IMR-90 (cell line): ENCODE results near the gene SLC15A1. TPM values are rescaled to one million over a fixed set of nuclear protein-coding genes. Genes with fewer than 3 reads are reported as not detected.

ENCODE experiments used
- ATAC-seq: fragments of 200-7000 bp; cut with Tn5 transposase; 2 replicates; pipeline ENCODE4 v1.9.1; 2020; ENCODE audit warnings: low read depth, mild to moderate bottlenecking, moderate library complexity
- BruUV-seq: library from RNA; stranded (reverse); fragments of 400-500 nt; replicated peaks from 2 replicates; lab custom pipeline; 2021; lab: Mats Ljungman, UMichigan
- CTCF ChIA-PET: fragments of 300-600 bp; formaldehyde crosslinking; extraction: SDS; loops from one replicate; lab custom pipeline; 2021; ENCODE audit warnings: antibody characterized with exemption; lab: Yijun Ruan, JAX
- POLR2A ChIA-PET: fragments of 300-600 bp; sonication (Branson Sonifier 250); formaldehyde crosslinking; loops from one replicate; lab custom pipeline; 2022; ENCODE audit warnings: antibody characterized with exemption; ENCODE audit not compliant: unreplicated experiment; lab: Charles Lee
- DNase-seq: peaks from one replicate; pipeline ENCODE4 v3.0.0; 2013
- H2AFZ ChIP-seq: replicated peaks from 2 replicates; pipeline ENCODE3; 2013; ENCODE audit warnings: low read length, mild to moderate bottlenecking; ENCODE audit not compliant: poor library complexity
- H2AK5ac ChIP-seq: 2 replicates; pipeline ENCODE4 v1.6.1; 2013; ENCODE audit warnings: low read depth, low read length, inconsistent platforms
- H2AK9ac ChIP-seq: replicated peaks from 2 replicates; pipeline ENCODE3; 2013; ENCODE audit warnings: mild to moderate bottlenecking, low read depth, low read length, moderate library complexity; ENCODE audit not compliant: poor library complexity
- H2BK120ac ChIP-seq: 2 replicates; pipeline ENCODE4 v1.6.1; 2013; ENCODE audit warnings: low read depth, low read length, inconsistent platforms
- H2BK15ac ChIP-seq: 3 replicates; pipeline ENCODE4 v1.6.1; 2013; ENCODE audit warnings: low read depth, low read length, inconsistent platforms
- H2BK20ac ChIP-seq: 2 replicates; pipeline ENCODE4 v1.6.1; 2013; ENCODE audit warnings: low read depth, mild to moderate bottlenecking, inconsistent platforms, low read length, moderate library complexity
- H2BK5ac ChIP-seq: 2 replicates; pipeline ENCODE4 v1.6.1; 2013; ENCODE audit warnings: mild to moderate bottlenecking, low read depth, low read length, inconsistent platforms; ENCODE audit not compliant: poor library complexity, severe bottlenecking
- H3K14ac ChIP-seq: replicated peaks from 2 replicates; pipeline ENCODE4 v1.6.1; 2013; ENCODE audit warnings: low read depth, low read length, inconsistent platforms
- H3K18ac ChIP-seq: 2 replicates; pipeline ENCODE4 v1.6.1; 2013; ENCODE audit warnings: low read depth, low read length, control low read depth
- H3K23ac ChIP-seq: 2 replicates; pipeline ENCODE4 v1.6.1; 2013; ENCODE audit warnings: low read depth, low read length, inconsistent platforms
- H3K27ac ChIP-seq: 2 replicates; pipeline ENCODE4 v1.5.1; 2013; ENCODE audit warnings: mild to moderate bottlenecking, control low read depth, low read length; ENCODE audit not compliant: insufficient read depth
- H3K27me3 ChIP-seq: 2 replicates; pipeline ENCODE4 v1.6.1; 2013; ENCODE audit warnings: low read length; ENCODE audit not compliant: control insufficient read depth, insufficient read depth
- H3K36me3 ChIP-seq: 2 replicates; pipeline ENCODE4 v1.6.1; 2013; ENCODE audit warnings: low read length, mixed read lengths; ENCODE audit not compliant: control insufficient read depth, insufficient read depth
- H3K4ac ChIP-seq: 2 replicates; pipeline ENCODE4 v1.6.1; 2013; ENCODE audit warnings: low read depth, low read length, inconsistent platforms
- H3K4me1 ChIP-seq: 2 replicates; pipeline ENCODE4 v1.6.1; 2013; ENCODE audit warnings: low read length, mixed read lengths; ENCODE audit not compliant: control insufficient read depth, insufficient read depth
- H3K4me2 ChIP-seq: 2 replicates; pipeline ENCODE4 v1.6.1; 2013; ENCODE audit warnings: low read depth, mild to moderate bottlenecking, control low read depth, low read length, moderate library complexity
- H3K4me3 ChIP-seq: 2 replicates; pipeline ENCODE4 v1.5.1; 2013; ENCODE audit warnings: low read depth, mild to moderate bottlenecking, control low read depth, low read length, moderate library complexity; ENCODE audit not compliant: insufficient read depth
- H3K56ac ChIP-seq: 2 replicates; pipeline ENCODE4 v1.6.1; 2013; ENCODE audit warnings: low read length, inconsistent platforms; ENCODE audit not compliant: insufficient read depth; ENCODE audit errors: extremely low read depth
- H3K79me1 ChIP-seq, 2 experiments: 2 replicates each; pipeline ENCODE4 v1.6.1; 2013; ENCODE audit warnings: low read length in 2 of 2, inconsistent platforms in 1 of 2, low read depth in 1 of 2
- H3K9ac ChIP-seq: 2 replicates; pipeline ENCODE4 v1.6.1; 2013; ENCODE audit warnings: low read depth, low read length, control low read depth
- H3K9me1 ChIP-seq: 2 replicates; pipeline ENCODE4 v1.6.1; 2013; ENCODE audit warnings: low read length, inconsistent platforms; ENCODE audit not compliant: insufficient read depth
- H3K9me3 ChIP-seq: 2 replicates; pipeline ENCODE4 v1.6.1; 2013; ENCODE audit warnings: low read length; ENCODE audit not compliant: control insufficient read depth, insufficient read depth
- H4K20me1 ChIP-seq: 2 replicates; pipeline ENCODE4 v1.6.1; 2013; ENCODE audit warnings: low read length, inconsistent platforms; ENCODE audit not compliant: insufficient read depth
- H4K5ac ChIP-seq: 2 replicates; pipeline ENCODE4 v1.6.1; 2013; ENCODE audit warnings: mild to moderate bottlenecking, low read depth, low read length, control low read depth
- H4K8ac ChIP-seq, 2 experiments: 2 replicates each; pipeline ENCODE4 v1.6.1; 2013; ENCODE audit warnings: low read depth in 2 of 2, low read length in 2 of 2, control low read depth in 1 of 2, inconsistent platforms in 1 of 2
- H4K91ac ChIP-seq: 2 replicates; pipeline ENCODE4 v1.6.1; 2013; ENCODE audit warnings: low read depth, low read length, inconsistent platforms; ENCODE audit not compliant: insufficient read depth
- BHLHE40 ChIP-seq: fragments of 150-350 bp; IDR thresholded peaks from 2 replicates; pipeline ENCODE4 v1.6.1; 2016; ENCODE audit warnings: mild to moderate bottlenecking, low read depth, low read length
- CEBPB ChIP-seq: IDR thresholded peaks from 2 replicates; pipeline ENCODE4 v1.6.1; 2012; ENCODE audit warnings: low read depth, low read length, improper control_type of control experiment
- CHD1 ChIP-seq: IDR thresholded peaks from 2 replicates; pipeline ENCODE4 v1.6.1; 2012; ENCODE audit warnings: low read depth, low read length, improper control_type of control experiment
- FOS ChIP-seq: fragments of 150-350 bp; IDR thresholded peaks from 2 replicates; pipeline ENCODE4 v1.6.1; 2016; ENCODE audit warnings: low read depth, low read length
- MAFK ChIP-seq: IDR thresholded peaks from 2 replicates; pipeline ENCODE4 v1.6.1; 2012; ENCODE audit warnings: low read depth, low read length, improper control_type of control experiment
- MAZ ChIP-seq: IDR thresholded peaks from 2 replicates; pipeline ENCODE4 v1.6.1; 2012; ENCODE audit warnings: low read depth, mild to moderate bottlenecking, low read length, improper control_type of control experiment, moderate library complexity, borderline replicate concordance
- MXI1 ChIP-seq: IDR thresholded peaks from 2 replicates; pipeline ENCODE4 v1.6.1; 2012; ENCODE audit warnings: low read depth, mild to moderate bottlenecking, low read length, moderate library complexity, borderline replicate concordance
- NFE2L2 ChIP-seq: fragments of 150-350 bp; IDR thresholded peaks from 2 replicates; pipeline ENCODE4 v1.6.1; 2016; ENCODE audit warnings: low read depth, mild to moderate bottlenecking, low read length
- POLR2A ChIP-seq: IDR thresholded peaks from 2 replicates; pipeline ENCODE4 v1.6.1; 2012; ENCODE audit warnings: mild to moderate bottlenecking, low read depth, low read length
- RAD21 ChIP-seq: IDR thresholded peaks from 2 replicates; pipeline ENCODE4 v1.6.1; 2012; ENCODE audit warnings: low read length, improper control_type of control experiment
- RCOR1 ChIP-seq: IDR thresholded peaks from 2 replicates; pipeline ENCODE4 v1.6.1; 2012; ENCODE audit warnings: mild to moderate bottlenecking, low read length, improper control_type of control experiment; ENCODE audit not compliant: insufficient replicate concordance
- RFX5 ChIP-seq: IDR thresholded peaks from 2 replicates; pipeline ENCODE4 v1.8.0; 2012; ENCODE audit warnings: low read depth, mild to moderate bottlenecking, low read length, moderate library complexity
- SMC3 ChIP-seq: fragments of 150-350 bp; IDR thresholded peaks from 2 replicates; pipeline ENCODE4 v1.6.1; 2016; ENCODE audit warnings: low read depth, mild to moderate bottlenecking, antibody characterized with exemption, low read length, moderate library complexity
- WGBS, 2 experiments: methylation state at CpG; one replicate each; pipeline versions ENCODE4 v1.1.5 to v1.1.7; 2013; ENCODE audit warnings: missing lambda C conversion rate in 2 of 2; ENCODE audit not compliant: insufficient read length in 1 of 2; ENCODE audit errors: extremely low coverage in 2 of 2; 5-methylcytosine and 5-hydroxymethylcytosine counted together
- dilution Hi-C: fragments of 300-500 bp; cut with HindIII; formaldehyde crosslinking; loops from one replicate; pipeline ENCODE4 v1.14.3; 2018; ENCODE audit warnings: low sequenced_read_pairs; ENCODE audit not compliant: unreplicated experiment
- in situ Hi-C: fragments of 300-500 bp; cut with MboI; formaldehyde crosslinking; loops from 3 replicates; pipeline ENCODE4 v1.14.3; 2019; ENCODE audit warnings: low sequenced_read_pairs, inconsistent platforms, mixed read lengths
- intact Hi-C: fragments of 100-400 bp; cut with micrococcal nuclease; formaldehyde crosslinking; loops from 2 replicates; pipeline ENCODE4 v1.10.0; 2022
- polyA plus RNA-seq, 3 experiments: library from polyadenylated mRNA; depleted of rRNA; stranded (reverse); fragments of >200 nt; gene quantifications; 2 replicates each; pipeline ENCODE4 v1.2.3, GENCODE V29; 2012; ENCODE audit warnings: low replicate concordance in 1 of 3
- total RNA-seq: library from RNA; depleted of rRNA; stranded (reverse); fragments of >200 nt; gene quantifications from 2 replicates; pipeline ENCODE4 v1.2.3, GENCODE V29; 2012
- TF ChIP-seq, protein P1 (sequence below): conservative IDR thresholded peaks from 2 replicates; pipeline ENCODE4 v1.5.1; 2012; ENCODE audit warnings: mild to moderate bottlenecking, low read depth, low read length, improper control_type of control experiment
- TF ChIP-seq, protein P2 (sequence below): fragments of 150-350 bp; IDR thresholded peaks from 2 replicates; pipeline ENCODE4 v1.6.1; 2016; ENCODE audit warnings: low read depth, mild to moderate bottlenecking, low read length, moderate library complexity, borderline replicate concordance
- TF ChIP-seq, protein P3 (sequence below): fragments of 150-350 bp; IDR thresholded peaks from 2 replicates; pipeline ENCODE4 v1.6.1; 2017; ENCODE audit warnings: mild to moderate bottlenecking, antibody characterized with exemption, low read length, low read depth

Gene SLC15A1
- total and polyA plus RNA-seq, 2 of the 4 experiments (the other 2 are of a cell fraction): not detected

DNA sequence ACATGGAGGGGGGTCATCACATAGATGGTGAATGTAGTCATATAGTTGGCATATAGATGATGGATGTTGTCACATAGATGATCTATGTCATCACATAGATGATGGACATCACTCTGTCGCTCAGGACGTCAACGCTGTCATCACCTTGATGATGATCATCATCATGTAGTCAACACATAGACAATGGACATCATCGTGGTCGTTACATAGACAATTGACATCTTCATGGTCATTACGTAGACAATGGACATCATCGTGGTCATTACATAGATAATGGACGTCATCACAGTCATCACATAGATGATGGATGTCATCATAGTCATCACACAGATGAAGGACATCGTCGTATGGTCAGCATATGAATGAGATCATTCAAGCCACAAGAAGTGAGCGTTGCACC lies 28.6 kb upstream of the SLC15A1 start:
- Histone ChIP-seq H3K9me3 (no peaks in the 10 kb centered on the region; the same call in 1 of the 2 replicates), H3K36me3 (no peaks in the 10 kb centered on the region), H3K18ac (no peak overlapping the region), H3K56ac (no peak overlapping the region), H3K9me1 (no peaks in the 10 kb centered on the region; the same call in 1 of the 2 replicates), H3K23ac (no peak overlapping the region), H2AK9ac (no peak overlapping the region), H2BK5ac (no peak overlapping the region), H3K79me1 (no peaks in the 10 kb centered on the region), H4K5ac (no peak overlapping the region), H4K20me1 (no peaks in the 10 kb centered on the region), H3K27me3 (peaks cover 31% of the 10 kb centered on the region), H2BK15ac (no peak overlapping the region), H3K4ac (no peak overlapping the region), H2BK20ac (no peak overlapping the region), H3K4me1 (no peaks in the 10 kb centered on the region; the same call in 1 of the 2 replicates), H3K14ac (no peak overlapping the region), H2AFZ (no peak overlapping the region), H2BK120ac (no peak overlapping the region), H4K91ac (no peak overlapping the region), H2AK5ac (no peak overlapping the region), H3K4me3 (no peak overlapping the region), H3K4me2 (no peak overlapping the region), H3K9ac (no peak overlapping the region), H4K8ac (no peak overlapping the region), H3K27ac (no peak overlapping the region)
- ChIA-PET CTCF (no interaction called here), POLR2A (no interaction called here)
- no peak for DNase-seq
- no peak for ATAC-seq
- dilution Hi-C loops (no loop called here), in situ Hi-C loops (no loop called here), intact Hi-C loops (no loop called here)
- TF ChIP-seq RAD21: no peak
- TF ChIP-seq CHD1: no peak
- no peak for TF ChIP-seq BHLHE40
- TF ChIP-seq, protein P1, sequence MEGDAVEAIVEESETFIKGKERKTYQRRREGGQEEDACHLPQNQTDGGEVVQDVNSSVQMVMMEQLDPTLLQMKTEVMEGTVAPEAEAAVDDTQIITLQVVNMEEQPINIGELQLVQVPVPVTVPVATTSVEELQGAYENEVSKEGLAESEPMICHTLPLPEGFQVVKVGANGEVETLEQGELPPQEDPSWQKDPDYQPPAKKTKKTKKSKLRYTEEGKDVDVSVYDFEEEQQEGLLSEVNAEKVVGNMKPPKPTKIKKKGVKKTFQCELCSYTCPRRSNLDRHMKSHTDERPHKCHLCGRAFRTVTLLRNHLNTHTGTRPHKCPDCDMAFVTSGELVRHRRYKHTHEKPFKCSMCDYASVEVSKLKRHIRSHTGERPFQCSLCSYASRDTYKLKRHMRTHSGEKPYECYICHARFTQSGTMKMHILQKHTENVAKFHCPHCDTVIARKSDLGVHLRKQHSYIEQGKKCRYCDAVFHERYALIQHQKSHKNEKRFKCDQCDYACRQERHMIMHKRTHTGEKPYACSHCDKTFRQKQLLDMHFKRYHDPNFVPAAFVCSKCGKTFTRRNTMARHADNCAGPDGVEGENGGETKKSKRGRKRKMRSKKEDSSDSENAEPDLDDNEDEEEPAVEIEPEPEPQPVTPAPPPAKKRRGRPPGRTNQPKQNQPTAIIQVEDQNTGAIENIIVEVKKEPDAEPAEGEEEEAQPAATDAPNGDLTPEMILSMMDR: no peak
- TF ChIP-seq, protein P2, sequence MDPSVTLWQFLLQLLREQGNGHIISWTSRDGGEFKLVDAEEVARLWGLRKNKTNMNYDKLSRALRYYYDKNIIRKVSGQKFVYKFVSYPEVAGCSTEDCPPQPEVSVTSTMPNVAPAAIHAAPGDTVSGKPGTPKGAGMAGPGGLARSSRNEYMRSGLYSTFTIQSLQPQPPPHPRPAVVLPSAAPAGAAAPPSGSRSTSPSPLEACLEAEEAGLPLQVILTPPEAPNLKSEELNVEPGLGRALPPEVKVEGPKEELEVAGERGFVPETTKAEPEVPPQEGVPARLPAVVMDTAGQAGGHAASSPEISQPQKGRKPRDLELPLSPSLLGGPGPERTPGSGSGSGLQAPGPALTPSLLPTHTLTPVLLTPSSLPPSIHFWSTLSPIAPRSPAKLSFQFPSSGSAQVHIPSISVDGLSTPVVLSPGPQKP: no peak
- TF ChIP-seq MAZ: no peak
- no peak for TF ChIP-seq MXI1
- no peak for TF ChIP-seq FOS
- TF ChIP-seq NFE2L2: no peak
- TF ChIP-seq RCOR1: no peak
- TF ChIP-seq POLR2A: no peak
- TF ChIP-seq SMC3: no peak
- TF ChIP-seq, protein P3, sequence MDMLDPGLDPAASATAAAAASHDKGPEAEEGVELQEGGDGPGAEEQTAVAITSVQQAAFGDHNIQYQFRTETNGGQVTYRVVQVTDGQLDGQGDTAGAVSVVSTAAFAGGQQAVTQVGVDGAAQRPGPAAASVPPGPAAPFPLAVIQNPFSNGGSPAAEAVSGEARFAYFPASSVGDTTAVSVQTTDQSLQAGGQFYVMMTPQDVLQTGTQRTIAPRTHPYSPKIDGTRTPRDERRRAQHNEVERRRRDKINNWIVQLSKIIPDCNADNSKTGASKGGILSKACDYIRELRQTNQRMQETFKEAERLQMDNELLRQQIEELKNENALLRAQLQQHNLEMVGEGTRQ: no peak
- no peak for TF ChIP-seq RFX5
- no peak for TF ChIP-seq CEBPB
- TF ChIP-seq MAFK: no peak
- WGBS, 2 experiments: 67% methylated on average over 3 of the region's 11 CpGs; no CpG with 5 or more reads in 1 of the 2 experiments
- no TSS peak for BruUV-seq
